Measurements from ENCODE around the gene TGFB2.

DNA sequence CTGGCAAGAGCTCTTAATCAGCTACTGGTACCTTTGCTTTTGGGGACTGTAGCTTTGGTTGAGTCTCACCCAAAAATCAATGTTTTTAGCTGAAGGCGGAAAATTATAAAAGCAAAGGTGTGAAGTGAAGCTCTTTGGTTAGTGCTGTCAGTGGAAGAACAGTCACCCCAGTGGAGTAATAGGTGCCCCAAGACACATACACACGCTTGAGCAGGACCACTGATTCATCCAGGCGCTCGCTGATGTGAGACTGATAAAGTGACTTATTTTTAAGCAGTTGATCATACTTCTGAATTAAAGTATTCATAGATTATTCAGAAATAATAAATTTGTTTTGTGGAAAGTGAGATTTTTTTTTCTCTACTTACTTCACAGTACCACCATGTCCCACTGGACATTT is 37.1 kb downstream of the TGFB2 start:
- TF ChIP-seq CHD2 (IDR thresholded peaks at IDR 0.05; ENCODE audit: low read length, partially characterized antibody): no peak
- TF ChIP-seq JUN (IDR thresholded peaks at IDR 0.05): no peak
